Sigmoid colon (tissue), 7 donors: Measurements from ENCODE around the gene WSB1. TPM values are rescaled to one million over a fixed set of nuclear protein-coding genes. Genes with fewer than 3 reads are reported as not detected.

Source experiments
- DNase-seq: peaks from one replicate; pipeline ENCODE4 v3.0.0-alpha.2; 2019
- H3K27ac ChIP-seq, 4 donors: fragments of 200-600 bp; sonication (generic); one replicate each; pipeline ENCODE4 v1.5.1; 2016 to 2019; ENCODE audit warnings: mild to moderate bottlenecking in 1 of 4
- H3K27me3 ChIP-seq, 3 donors: fragments of 200-600 bp; sonication (generic); one replicate each; pipeline ENCODE4 v1.5.1; 2019; ENCODE audit warnings: mild to moderate bottlenecking in 1 of 3
- H3K36me3 ChIP-seq, 4 donors: fragments of 200-600 bp; sonication (generic); one replicate each; pipeline ENCODE4 v1.5.1; 2016 to 2019
- H3K4me1 ChIP-seq, 4 donors: fragments of 200-600 bp; sonication (generic); one replicate each; pipeline ENCODE4 v1.5.1; 2017 to 2019
- H3K4me3 ChIP-seq, 4 donors: fragments of 200-600 bp; sonication (generic); one replicate each; pipeline ENCODE4 v1.5.1; 2017 to 2019; ENCODE audit warnings: mild to moderate bottlenecking in 2 of 4, moderate library complexity in 1 of 4
- H3K9me3 ChIP-seq, 4 donors: fragments of 200-600 bp in 3 of 4; sonication (generic) in 3 of 4; one replicate each; pipeline versions ENCODE4 v1.5.1 to v1.6.1; 2013 to 2019
- CTCF ChIP-seq, 4 experiments: fragments of 450-650 bp in 3 of 4; fragments of 200-600 bp in 1 of 4; IDR thresholded peaks; one replicate each; pipeline ENCODE4 v1.5.1; 2016 to 2019; ENCODE audit warnings: antibody characterized with exemption in 4 of 4, mild to moderate bottlenecking in 3 of 4, moderate library complexity in 2 of 4
- EP300 ChIP-seq, 4 donors: sonication (generic); formaldehyde crosslinking; IDR thresholded peaks; one replicate each; pipeline ENCODE4 v1.6.1; 2017; ENCODE audit warnings: antibody characterized with exemption in 4 of 4
- POLR2A ChIP-seq, 2 donors: fragments of 450-650 bp; IDR thresholded peaks; one replicate each; pipeline ENCODE4 v1.6.1; 2016; ENCODE audit warnings: antibody characterized with exemption in 2 of 2, mild to moderate bottlenecking in 2 of 2, moderate library complexity in 2 of 2
- POLR2AphosphoS5 ChIP-seq, 4 donors: sonication (generic); formaldehyde crosslinking; IDR thresholded peaks; one replicate each; pipeline ENCODE4 v1.6.1; 2017; ENCODE audit warnings: antibody characterized with exemption in 4 of 4
- WGBS, 2 donors: extraction: QIAGEN DNeasy Blood & Tissue Kit; methylation state at CpG; one replicate each; pipeline ENCODE4 v1.1.7; 2013; 5-methylcytosine and 5-hydroxymethylcytosine counted together
- intact Hi-C: fragments of 100-400 bp; cut with DNase I; formaldehyde crosslinking; loops from one replicate; pipeline ENCODE4 v1.15.1; 2023
- polyA plus RNA-seq, 3 donors: library from polyadenylated mRNA; stranded (reverse); fragments of 200-250 nt; gene quantifications; one replicate each; pipeline ENCODE4 v1.2.3, GENCODE V29; 2013
- total RNA-seq, 4 donors: library from RNA; depleted of rRNA; stranded (reverse); fragments of >200 nt; gene quantifications; one replicate each; pipeline ENCODE4 v1.1.0, GENCODE V29; 2016
- donor health status: healthy with polysubstance abuse.
- donor health status: Bipolar disorder and iron deficiency.
- donor health status: healthy.

Gene WSB1
- total and polyA plus RNA-seq, 7 donors = 23.4 to 240 (median 111) TPM

DNA sequence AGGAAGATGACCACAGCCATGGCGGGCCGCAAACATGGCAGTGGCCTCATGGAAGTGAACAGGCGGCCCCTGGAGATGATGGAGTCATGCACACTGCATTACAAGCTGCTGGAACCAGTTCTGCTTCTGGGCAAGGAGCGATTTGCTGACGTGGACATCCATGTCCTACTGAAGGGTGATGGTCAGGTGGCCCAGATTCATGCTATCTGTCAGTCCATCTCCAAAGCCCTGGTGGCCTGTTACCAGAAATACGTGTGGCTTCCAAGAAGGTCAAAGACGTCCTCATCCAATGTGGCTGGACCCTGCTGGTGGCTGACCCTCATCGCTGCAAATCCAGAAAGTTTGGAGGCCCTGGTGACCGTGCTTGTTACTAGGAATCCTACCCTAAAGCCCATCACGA is 13.4 kb upstream of the WSB1 start:
- Histone ChIP-seq H3K27me3 (no peaks in the 10 kb centered on the region), H3K36me3 (no peaks in the 10 kb centered on the region), H3K27ac (no peak overlapping the region), H3K4me3 (no peak overlapping the region), H3K4me1 (no peaks in the 10 kb centered on the region), H3K9me3 (no peaks in the 10 kb centered on the region)
- DNase-seq = no peak
- intact Hi-C loops = no loop called here
- WGBS, 2 donors = 93 to 95% methylated on average over 10 of the region's 10 CpGs
- TF ChIP-seq CTCF (IDR thresholded peaks at IDR 0.05) (no peak), EP300 (IDR thresholded peaks at IDR 0.05) (no peak), POLR2A (IDR thresholded peaks at IDR 0.05) (no peak), POLR2AphosphoS5 (IDR thresholded peaks at IDR 0.05) (no peak)

DNA sequence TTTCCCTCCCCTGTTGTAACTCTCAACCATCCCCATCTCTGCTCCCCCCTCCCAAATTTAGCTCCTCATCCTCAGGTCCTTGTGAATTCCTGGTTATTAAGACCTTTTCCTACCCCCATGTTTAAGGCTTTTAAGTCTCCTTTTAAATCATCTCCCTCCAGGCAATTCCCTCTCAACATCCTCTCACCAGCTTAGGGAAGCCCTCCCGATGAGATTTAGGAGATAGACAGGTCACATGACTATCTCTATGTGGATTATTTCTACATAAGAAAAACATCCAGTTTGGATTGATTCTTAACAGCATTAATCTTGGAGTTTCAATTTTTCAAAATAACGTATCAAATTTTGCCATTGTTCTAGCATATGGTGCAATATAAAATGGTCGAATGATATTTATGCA is 12.5 kb upstream of the WSB1 start:
- Histone ChIP-seq H3K27me3 (no peaks in the 10 kb centered on the region), H3K9me3 (no peaks in the 10 kb centered on the region), H3K4me3 (no peak overlapping the region), H3K27ac (no peak overlapping the region), H3K36me3 (no peaks in the 10 kb centered on the region), H3K4me1 (no peaks in the 10 kb centered on the region)
- intact Hi-C loops = no loop called here
- 78 to 81% methylated on average over 3 of the region's 3 CpGs for WGBS, 2 donors
- DNase-seq = no peak
- no peak for TF ChIP-seq POLR2AphosphoS5 (IDR thresholded peaks at IDR 0.05)

- no peaks in the 10 kb centered on the region for H3K9me3 ChIP-seq
- WGBS, 2 donors = 85 to 86% methylated on average over 1 of the region's 1 CpG
- no peaks in the 10 kb centered on the region for H3K27me3 ChIP-seq
- DNase-seq = no peak
- H3K4me3 ChIP-seq = no peak overlapping the region
- H3K4me1 ChIP-seq = no peaks in the 10 kb centered on the region
- no peak overlapping the region for H3K27ac ChIP-seq
- no peaks in the 10 kb centered on the region for H3K36me3 ChIP-seq
- TF ChIP-seq CTCF (IDR thresholded peaks at IDR 0.05) = no peak
- no peak for TF ChIP-seq EP300 (IDR thresholded peaks at IDR 0.05)
- peak in 2 of 4 donors; percentile 2 to 12 for TF ChIP-seq POLR2AphosphoS5 (IDR thresholded peaks at IDR 0.05)
- no peak for TF ChIP-seq POLR2A (IDR thresholded peaks at IDR 0.05)
- intact Hi-C loops = no loop called here
Observed at GRCh38 chr17:27282054-27282551, 11.8 kb upstream of the WSB1 start.

- intact Hi-C loops = no loop called here
- H3K9me3 ChIP-seq = no peaks in the 10 kb centered on the region
Observed at GRCh38 chr17:27283060-27283459, 10.9 kb upstream of the WSB1 start.

GRCh38 chr17:27283751-27284150 is 10.2 kb upstream of the WSB1 start:
- H3K36me3 ChIP-seq = no peaks in the 10 kb centered on the region
- H3K27ac ChIP-seq = no peak overlapping the region
- H3K9me3 ChIP-seq = no peaks in the 10 kb centered on the region
- no peak for TF ChIP-seq POLR2A (IDR thresholded peaks at IDR 0.05)
- TF ChIP-seq POLR2AphosphoS5 (IDR thresholded peaks at IDR 0.05) = no peak
- no peak for TF ChIP-seq CTCF (IDR thresholded peaks at IDR 0.05)
- TF ChIP-seq EP300 (IDR thresholded peaks at IDR 0.05) = no peak
- no peaks in the 10 kb centered on the region for H3K4me1 ChIP-seq
- H3K27me3 ChIP-seq = no peaks in the 10 kb centered on the region
- no peak for DNase-seq
- no peak overlapping the region for H3K4me3 ChIP-seq
- intact Hi-C loops = no loop called here

More at GRCh38 chr17:27283060-27283459, 10.9 kb upstream of the WSB1 start:
- Histone ChIP-seq H3K27me3 (no peaks in the 10 kb centered on the region), H3K27ac (no peak overlapping the region), H3K4me1 (no peaks in the 10 kb centered on the region), H3K4me3 (no peak overlapping the region), H3K36me3 (no peaks in the 10 kb centered on the region)
- DNase-seq = no peak
- no peak for TF ChIP-seq POLR2A (IDR thresholded peaks at IDR 0.05)

DNA sequence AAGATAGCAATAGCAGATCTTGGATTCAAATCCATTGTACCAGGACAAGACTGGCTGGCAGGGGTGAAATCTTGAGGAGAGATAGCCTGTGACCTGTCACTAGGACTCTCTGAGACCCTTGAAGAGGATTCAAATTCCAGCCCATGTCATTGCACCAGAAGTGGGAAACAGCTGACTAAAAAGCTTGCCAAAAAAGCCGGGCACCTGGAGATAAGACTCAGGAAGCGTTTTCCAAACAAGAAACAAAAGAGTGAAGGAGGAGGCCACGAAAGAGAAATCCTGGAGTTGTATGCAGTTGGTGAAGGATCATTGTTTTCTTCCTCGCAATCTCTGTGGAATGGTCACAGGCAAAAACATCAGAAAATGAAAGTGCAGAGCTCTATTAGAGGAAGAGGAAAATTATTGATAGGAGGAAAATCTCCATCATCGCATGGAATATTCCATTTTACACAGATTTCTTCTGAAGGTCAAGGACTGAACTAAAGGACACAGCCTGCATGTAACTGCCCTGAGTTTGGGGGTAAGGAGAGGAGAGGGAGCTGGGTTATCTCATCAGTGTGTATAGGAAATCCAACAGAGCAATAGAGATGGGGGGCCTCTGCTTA is 9.0 kb upstream of the WSB1 start:
- no peak for DNase-seq
- Histone ChIP-seq H3K4me3 (no peak overlapping the region), H3K27ac (no peak overlapping the region), H3K27me3 (no peaks in the 10 kb centered on the region), H3K4me1 (no peaks in the 10 kb centered on the region), H3K36me3 (no peaks in the 10 kb centered on the region), H3K9me3 (no peaks in the 10 kb centered on the region)
- 41 to 53% methylated on average over 5 of the region's 5 CpGs for WGBS, 2 donors
- TF ChIP-seq EP300 (IDR thresholded peaks at IDR 0.05) (no peak), CTCF (IDR thresholded peaks at IDR 0.05) (no peak), POLR2A (IDR thresholded peaks at IDR 0.05) (no peak), POLR2AphosphoS5 (IDR thresholded peaks at IDR 0.05) (no peak)
- intact Hi-C loops = no loop called here
